SK-N-SH (cell line): ENCODE results near the gene EML5. TPM values are rescaled to one million over a fixed set of nuclear protein-coding genes. Genes with fewer than 3 reads are reported as not detected.

Experiments used
- CTCF ChIA-PET: fragments of 300-600, 350-600 bp; formaldehyde crosslinking; extraction: SDS; loops from one replicate; lab custom pipeline; 2021; lab: Yijun Ruan, JAX
- POLR2A ChIA-PET: fragments of 350-600 bp; sonication (Branson Sonifier 250); formaldehyde crosslinking; extraction: SDS; loops from one replicate; lab custom pipeline; 2020; ENCODE audit warnings: antibody characterized with exemption, inconsistent platforms; lab: Yijun Ruan, JAX
- DNase-seq: peaks from one replicate; pipeline ENCODE4 v3.0.0; 2012
- H2AFZ ChIP-seq: fragments of 200-600 bp; sonication (generic); 2 replicates; pipeline ENCODE4 v1.8.1; 2016; ENCODE audit warnings: antibody characterized with exemption, mild to moderate bottlenecking, low read depth
- H3F3A ChIP-seq: fragments of 200-600 bp; sonication (generic); replicated peaks from 2 replicates; pipeline ENCODE3; 2016; ENCODE audit warnings: antibody characterized with exemption, mild to moderate bottlenecking; ENCODE audit not compliant: insufficient read depth
- H3K27ac ChIP-seq, 2 experiments: fragments of 200-500 bp in 1 of 2; fragments of 200-600 bp in 1 of 2; sonication (Bioruptor generic) in 1 of 2; sonication (generic), shearing (Covaris generic) in 1 of 2; 2 replicates each; pipeline versions ENCODE4 v1.5.1 to v1.6.1; 2014 to 2016; ENCODE audit warnings: low read depth in 2 of 2, inconsistent platforms in 1 of 2, low read length in 1 of 2, mild to moderate bottlenecking in 1 of 2, mixed read lengths in 1 of 2
- H3K27me3 ChIP-seq: fragments of 200-600 bp; sonication (generic), shearing (Covaris generic); 2 replicates; pipeline ENCODE4 v1.6.1; 2016; ENCODE audit warnings: mixed run types; ENCODE audit not compliant: insufficient read depth
- H3K36me3 ChIP-seq, 2 experiments: fragments of 200-500 bp in 1 of 2; fragments of 200-600 bp in 1 of 2; sonication (Bioruptor generic) in 1 of 2; sonication (generic) in 1 of 2; replicated peaks in 1 of 2; 2 replicates each; pipeline versions ENCODE3 to v1.5.1; 2014 to 2016; ENCODE audit warnings: low read length in 1 of 2, mild to moderate bottlenecking in 1 of 2; ENCODE audit not compliant: insufficient read depth in 2 of 2, control insufficient read depth in 1 of 2
- H3K4me1 ChIP-seq, 2 experiments: fragments of 200-500 bp in 1 of 2; fragments of 200-600 bp in 1 of 2; sonication (Bioruptor generic) in 1 of 2; sonication (generic), shearing (Covaris generic) in 1 of 2; 2 replicates each; pipeline versions ENCODE4 v1.5.1 to v1.6.1; 2014 to 2016; ENCODE audit warnings: low read depth in 1 of 2, low read length in 1 of 2, mixed run types in 1 of 2; ENCODE audit not compliant: insufficient read depth in 2 of 2, control insufficient read depth in 1 of 2
- H3K4me2 ChIP-seq: fragments of 200-600 bp; sonication (generic), shearing (Covaris generic); 2 replicates; pipeline ENCODE4 v1.6.1; 2017; ENCODE audit warnings: mixed run types
- H3K4me3 ChIP-seq, 2 experiments: fragments of 200-500 bp in 1 of 2; fragments of 200-600 bp in 1 of 2; sonication (Bioruptor generic) in 1 of 2; sonication (generic), shearing (Covaris generic) in 1 of 2; 2 replicates each; pipeline versions ENCODE4 v1.5.1 to v1.8.1; 2014 to 2016; ENCODE audit warnings: low read depth in 2 of 2, inconsistent platforms in 1 of 2, low read length in 1 of 2, mild to moderate bottlenecking in 1 of 2, mixed read lengths in 1 of 2, moderate library complexity in 1 of 2
- H3K79me2 ChIP-seq: fragments of 200-600 bp; sonication (generic); 2 replicates; pipeline ENCODE4 v1.8.1; 2017; ENCODE audit warnings: mild to moderate bottlenecking; ENCODE audit not compliant: insufficient read depth
- H3K9ac ChIP-seq: fragments of 200-600 bp; sonication (generic); 2 replicates; pipeline ENCODE4 v1.6.1; 2017; ENCODE audit warnings: mixed run types
- H3K9me2 ChIP-seq: fragments of 200-600 bp; sonication (generic); 2 replicates; pipeline ENCODE4 v1.6.1; 2017; ENCODE audit warnings: mixed run types
- H3K9me3 ChIP-seq: fragments of 200-600 bp; sonication (generic); 2 replicates; pipeline ENCODE4 v1.6.1; 2017; ENCODE audit warnings: mixed run types, mild to moderate bottlenecking, moderate library complexity
- H4K20me1 ChIP-seq: fragments of 200-600 bp; sonication (generic); 2 replicates; pipeline ENCODE4 v1.6.1; 2017; ENCODE audit warnings: mild to moderate bottlenecking, mixed run types; ENCODE audit not compliant: insufficient read depth
- CHD2 ChIP-seq: fragments of 150-350 bp; IDR thresholded peaks from 2 replicates; pipeline ENCODE4 v1.6.1; 2018; ENCODE audit warnings: low read length; ENCODE audit not compliant: partially characterized antibody
- CTCF ChIP-seq: fragments of 200-600 bp; sonication (generic); IDR thresholded peaks from 2 replicates; pipeline ENCODE4 v1.6.1; 2017; ENCODE audit warnings: antibody characterized with exemption, mild to moderate bottlenecking, moderate library complexity
- ELF1 ChIP-seq: IDR thresholded peaks from 2 replicates; pipeline ENCODE4 v1.4.0; 2012
- EP300 ChIP-seq, 2 experiments: IDR thresholded peaks; 2 replicates each; pipeline versions ENCODE4 v1.4.0 to v1.6.1; 2012; ENCODE audit warnings: borderline replicate concordance in 1 of 2, low read depth in 1 of 2, low read length in 1 of 2
- FOXM1 ChIP-seq: IDR thresholded peaks from 2 replicates; pipeline ENCODE4 v1.4.0; 2012; ENCODE audit warnings: low read depth, mild to moderate bottlenecking
- IRF3 ChIP-seq: fragments of 150-350 bp; IDR thresholded peaks from 2 replicates; pipeline ENCODE4 v1.6.1; 2016; ENCODE audit warnings: mild to moderate bottlenecking, low read depth, low read length
- JUND ChIP-seq: IDR thresholded peaks from 2 replicates; pipeline ENCODE4 v1.4.0; 2012
- MAX ChIP-seq: IDR thresholded peaks from 2 replicates; pipeline ENCODE4 v1.4.0; 2012; ENCODE audit warnings: low read depth
- NFIC ChIP-seq: IDR thresholded peaks from 2 replicates; pipeline ENCODE4 v1.4.0; 2012; ENCODE audit warnings: borderline replicate concordance
- NRF1 ChIP-seq: IDR thresholded peaks from 2 replicates; pipeline ENCODE4 v1.6.1; 2012; ENCODE audit warnings: low read depth, mild to moderate bottlenecking, low read length
- POLR2AphosphoS5 ChIP-seq: IDR thresholded peaks from 2 replicates; pipeline ENCODE4 v1.6.1; 2012; ENCODE audit warnings: low read depth, low read length
- RAD21 ChIP-seq: IDR thresholded peaks from 2 replicates; pipeline ENCODE4 v1.6.1; 2012; ENCODE audit warnings: mild to moderate bottlenecking, low read length
- RCOR1 ChIP-seq: fragments of 150-350 bp; IDR thresholded peaks from 2 replicates; pipeline ENCODE4 v1.6.1; 2017; ENCODE audit warnings: antibody characterized with exemption, low read length
- REST ChIP-seq: IDR thresholded peaks from 2 replicates; pipeline ENCODE4 v1.6.1; 2012; ENCODE audit warnings: mild to moderate bottlenecking, low read depth, low read length, moderate library complexity
- RFX5 ChIP-seq: IDR thresholded peaks from 2 replicates; pipeline ENCODE4 v1.6.1; 2012; ENCODE audit warnings: mild to moderate bottlenecking, improper control_type of control experiment, low read length
- SMC3 ChIP-seq: IDR thresholded peaks from 2 replicates; pipeline ENCODE4 v1.6.1; 2012; ENCODE audit warnings: low read depth, low read length, improper control_type of control experiment
- TAF1 ChIP-seq: IDR thresholded peaks from 2 replicates; pipeline ENCODE4 v1.6.1; 2012; ENCODE audit warnings: low read depth, mild to moderate bottlenecking, low read length, moderate library complexity, borderline replicate concordance
- TCF12 ChIP-seq: IDR thresholded peaks from 2 replicates; pipeline ENCODE4 v1.4.0; 2012
- YY1 ChIP-seq: IDR thresholded peaks from 2 replicates; pipeline ENCODE4 v1.4.0; 2012; ENCODE audit warnings: low read depth, mild to moderate bottlenecking
- WGBS: methylation state at CpG from one replicate; pipeline ENCODE4 v1.1.6; 2017; ENCODE audit warnings: low lambda C conversion rate; 5-methylcytosine and 5-hydroxymethylcytosine counted together
- polyA plus RNA-seq, 3 experiments: library from polyadenylated mRNA; depleted of rRNA; stranded (reverse); fragments of >200 nt; gene quantifications; 2 replicates each; pipeline ENCODE4 v1.2.3, GENCODE V29; 2012

Gene EML5
- polyA plus RNA-seq, 1 of the 3 experiments (the other 2 are of a cell fraction), result 0.23 TPM

- TF ChIP-seq RFX5, result no peak
- no peak for TF ChIP-seq YY1
- TF ChIP-seq TCF12, result no peak
Measured at GRCh38 chr14:88639221-88639620, 153.5 kb downstream of the EML5 start (continued).

GRCh38 chr14:88632512-88632911 lies 160.2 kb downstream of the EML5 start:
- no peaks in the 10 kb centered on the region for H3K9me3 ChIP-seq
- H3K9me2 ChIP-seq, result no peaks in the 10 kb centered on the region
- H3K36me3 ChIP-seq, result peaks cover 0 to 9% of the 10 kb centered on the region in 2 experiments
- POLR2A ChIA-PET, result no interaction called here
- no peaks in the 10 kb centered on the region for H3F3A ChIP-seq
- H3K27me3 ChIP-seq, result no peaks in the 10 kb centered on the region
- no peaks in the 10 kb centered on the region for H3K4me1 ChIP-seq
- no peak for TF ChIP-seq CHD2
- TF ChIP-seq EP300 (IDR thresholded peaks at IDR 0.05; ENCODE audit: borderline replicate concordance in 1 of 2, low read depth in 1 of 2, low read length in 1 of 2), result no peak
- no peak for TF ChIP-seq NRF1
- no peak for TF ChIP-seq SMC3
- TF ChIP-seq NFIC, result no peak
- TF ChIP-seq FOXM1, result no peak
- no peak for TF ChIP-seq RCOR1
- TF ChIP-seq CTCF, result no peak
- TF ChIP-seq TCF12, result no peak
- no peak for TF ChIP-seq POLR2AphosphoS5
- TF ChIP-seq JUND, result no peak
- no peak for TF ChIP-seq IRF3
- no peak for TF ChIP-seq MAX
- no peak for TF ChIP-seq TAF1
- no peak for TF ChIP-seq REST
- no peak for TF ChIP-seq ELF1
- no peak for TF ChIP-seq RAD21
- TF ChIP-seq, all 33 proteins: peak for 0
- CTCF ChIA-PET, result interaction anchor here (1.6 kb wide), 1 partner anchor 21 kb away, joined by 5 read pairs; no protein-coding TSS in a partner anchor
- Histone ChIP-seq H3K9ac (no peak overlapping the region), H4K20me1 (no peaks in the 10 kb centered on the region), H3K79me2 (no peaks in the 10 kb centered on the region), H2AFZ (no peak overlapping the region), H3K4me3 (no peak overlapping the region), H3K4me2 (no peak overlapping the region), H3K27ac (no peak overlapping the region; a peak in 1 of 4 replicates)
- 73% methylated on average over 2 of the region's 2 CpGs for WGBS
- DNase-seq, result no peak
